SU-DHL-6 (cell line): ENCODE results near the gene FADS1.

Source experiments
- EZH2phosphoT487 ChIP-seq: fragments of 200-600 bp; sonication (generic), shearing (Covaris generic); conservative IDR thresholded peaks from 2 replicates; pipeline ENCODE4 v1.6.1; 2018; ENCODE audit warnings: mild to moderate bottlenecking, antibody characterized with exemption, low read length, moderate library complexity, mixed read lengths
- TF ChIP-seq, protein P1 (sequence below): fragments of 200-600 bp; sonication (generic); IDR thresholded peaks from one replicate; pipeline ENCODE4 v1.5.1; 2017; ENCODE audit warnings: antibody characterized with exemption, mild to moderate bottlenecking, low read length, moderate library complexity; ENCODE audit not compliant: insufficient read depth, poor library complexity, severe bottlenecking

DNA sequence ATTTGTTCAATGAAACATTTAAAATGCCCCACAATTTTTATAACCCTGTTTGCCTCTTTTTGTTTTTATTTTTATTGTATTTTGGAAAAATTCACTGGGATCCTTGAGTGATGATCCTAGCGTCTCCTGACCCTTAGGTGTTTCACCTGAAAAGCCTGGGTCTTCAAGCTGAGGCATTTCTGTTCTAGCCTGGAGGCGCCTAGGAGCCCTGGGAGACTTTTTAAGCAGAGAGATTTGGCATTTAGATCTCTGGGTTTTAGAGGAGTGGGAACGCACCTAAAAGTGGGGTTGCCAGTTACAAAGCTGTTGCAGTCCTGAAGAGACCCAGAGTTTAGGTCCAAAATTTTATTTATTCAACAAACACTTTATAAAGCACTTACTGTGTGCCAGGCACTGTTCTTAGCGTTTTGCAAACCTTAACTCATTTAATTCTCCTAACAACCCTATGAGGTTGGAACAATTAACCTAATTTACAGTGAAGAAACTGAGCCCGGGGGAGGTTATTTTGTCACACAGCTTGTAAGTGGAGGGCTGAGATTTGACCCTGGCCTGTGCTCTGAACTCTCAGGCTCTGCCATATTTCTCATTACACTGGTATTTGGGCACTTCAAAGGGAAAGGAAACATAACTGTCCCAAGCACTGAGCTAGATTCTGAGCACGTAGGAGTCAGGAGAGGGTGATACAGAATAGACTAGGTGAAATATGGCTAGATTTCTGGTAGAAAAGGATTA, 834 bp upstream of the FADS1 start:
- TF ChIP-seq EZH2phosphoT487: no peak
- TF ChIP-seq, protein P1, sequence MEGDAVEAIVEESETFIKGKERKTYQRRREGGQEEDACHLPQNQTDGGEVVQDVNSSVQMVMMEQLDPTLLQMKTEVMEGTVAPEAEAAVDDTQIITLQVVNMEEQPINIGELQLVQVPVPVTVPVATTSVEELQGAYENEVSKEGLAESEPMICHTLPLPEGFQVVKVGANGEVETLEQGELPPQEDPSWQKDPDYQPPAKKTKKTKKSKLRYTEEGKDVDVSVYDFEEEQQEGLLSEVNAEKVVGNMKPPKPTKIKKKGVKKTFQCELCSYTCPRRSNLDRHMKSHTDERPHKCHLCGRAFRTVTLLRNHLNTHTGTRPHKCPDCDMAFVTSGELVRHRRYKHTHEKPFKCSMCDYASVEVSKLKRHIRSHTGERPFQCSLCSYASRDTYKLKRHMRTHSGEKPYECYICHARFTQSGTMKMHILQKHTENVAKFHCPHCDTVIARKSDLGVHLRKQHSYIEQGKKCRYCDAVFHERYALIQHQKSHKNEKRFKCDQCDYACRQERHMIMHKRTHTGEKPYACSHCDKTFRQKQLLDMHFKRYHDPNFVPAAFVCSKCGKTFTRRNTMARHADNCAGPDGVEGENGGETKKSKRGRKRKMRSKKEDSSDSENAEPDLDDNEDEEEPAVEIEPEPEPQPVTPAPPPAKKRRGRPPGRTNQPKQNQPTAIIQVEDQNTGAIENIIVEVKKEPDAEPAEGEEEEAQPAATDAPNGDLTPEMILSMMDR: no peak
